GM18870 (cell line): ENCODE data around the gene TEX52.

ENCODE experiments used
- ATAC-seq: cut with Tn5 transposase; IDR thresholded peaks from one replicate; pipeline ENCODE4 v1.9.1; 2021; ENCODE audit warnings: moderate library complexity; ENCODE audit not compliant: unreplicated experiment

Gene TEX52

DNA sequence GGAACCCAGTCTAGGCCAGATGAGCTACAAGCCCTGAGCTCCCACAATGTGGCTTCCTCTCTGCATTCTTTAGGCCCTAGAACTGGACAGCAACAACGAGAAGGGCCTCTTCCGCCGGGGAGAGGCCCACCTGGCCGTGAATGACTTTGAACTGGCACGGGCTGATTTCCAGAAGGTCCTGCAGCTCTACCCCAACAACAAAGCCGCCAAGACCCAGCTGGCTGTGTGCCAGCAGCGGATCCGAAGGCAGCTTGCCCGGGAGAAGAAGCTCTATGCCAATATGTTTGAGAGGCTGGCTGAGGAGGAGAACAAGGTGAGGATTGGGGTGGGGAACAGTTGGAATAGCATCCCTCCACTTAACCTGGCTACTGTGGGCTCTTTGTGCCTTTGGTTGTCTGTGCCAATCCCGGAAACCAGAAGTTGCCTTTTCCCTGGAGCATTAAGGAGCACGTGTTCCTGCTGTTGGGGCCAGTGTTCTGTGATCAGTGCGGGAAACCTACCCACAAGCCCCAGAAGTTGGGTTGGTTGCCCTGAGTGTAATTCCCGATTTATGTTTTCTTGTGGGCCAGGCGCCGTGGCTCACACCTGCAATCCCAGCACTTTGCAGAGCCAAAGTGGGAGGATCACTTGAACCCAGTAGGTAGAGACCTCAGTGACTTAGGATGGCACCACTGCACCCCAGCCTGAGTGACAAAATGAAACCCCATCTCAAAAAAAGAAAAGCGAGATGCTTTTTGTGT is 55.6 kb downstream of the TEX52 start:
- ATAC-seq = no peak

DNA sequence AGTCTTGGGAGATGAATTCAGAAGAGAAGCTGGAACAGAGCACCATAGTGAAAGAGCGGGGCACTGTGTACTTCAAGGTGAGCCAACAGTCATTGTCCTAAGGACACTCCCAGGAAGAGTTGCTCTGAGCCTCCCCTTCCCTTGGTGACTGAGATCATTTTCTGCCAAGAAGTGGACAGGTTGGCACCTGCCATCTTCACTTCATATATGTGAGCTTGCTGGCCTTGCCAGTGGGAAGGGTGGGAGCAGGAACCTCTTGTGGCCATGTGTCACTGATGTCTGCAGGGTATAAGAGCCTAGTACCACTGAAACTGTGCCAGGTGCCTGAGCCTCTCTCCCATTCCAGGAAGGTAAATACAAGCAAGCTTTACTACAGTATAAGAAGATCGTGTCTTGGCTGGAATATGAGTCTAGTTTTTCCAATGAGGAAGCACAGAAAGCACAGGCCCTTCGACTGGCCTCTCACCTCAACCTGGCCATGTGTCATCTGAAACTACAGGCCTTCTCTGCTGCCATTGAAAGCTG is 56.7 kb downstream of the TEX52 start:
- no peak for ATAC-seq
